IMR-90 (cell line): ENCODE data around the gene SLC22A31.

Source experiments
- CTCF ChIP-seq: conservative IDR thresholded peaks from 2 replicates; pipeline ENCODE4 v1.5.1; 2012; ENCODE audit warnings: mild to moderate bottlenecking, low read depth, low read length, improper control_type of control experiment
- ELK1 ChIP-seq: fragments of 150-350 bp; IDR thresholded peaks from 2 replicates; pipeline ENCODE4 v1.6.1; 2016; ENCODE audit warnings: low read depth, mild to moderate bottlenecking, low read length, moderate library complexity, borderline replicate concordance
- FOS ChIP-seq: fragments of 150-350 bp; IDR thresholded peaks from 2 replicates; pipeline ENCODE4 v1.6.1; 2016; ENCODE audit warnings: low read depth, low read length
- MAFK ChIP-seq: IDR thresholded peaks from 2 replicates; pipeline ENCODE4 v1.6.1; 2012; ENCODE audit warnings: low read depth, low read length, improper control_type of control experiment
- MAZ ChIP-seq: IDR thresholded peaks from 2 replicates; pipeline ENCODE4 v1.6.1; 2012; ENCODE audit warnings: low read depth, mild to moderate bottlenecking, low read length, improper control_type of control experiment, moderate library complexity, borderline replicate concordance
- MXI1 ChIP-seq: IDR thresholded peaks from 2 replicates; pipeline ENCODE4 v1.6.1; 2012; ENCODE audit warnings: low read depth, mild to moderate bottlenecking, low read length, moderate library complexity, borderline replicate concordance
- NFE2L2 ChIP-seq: fragments of 150-350 bp; IDR thresholded peaks from 2 replicates; pipeline ENCODE4 v1.6.1; 2016; ENCODE audit warnings: low read depth, mild to moderate bottlenecking, low read length
- POLR2A ChIP-seq: IDR thresholded peaks from 2 replicates; pipeline ENCODE4 v1.6.1; 2012; ENCODE audit warnings: mild to moderate bottlenecking, low read depth, low read length
- RAD21 ChIP-seq: IDR thresholded peaks from 2 replicates; pipeline ENCODE4 v1.6.1; 2012; ENCODE audit warnings: low read length, improper control_type of control experiment
- RFX5 ChIP-seq: IDR thresholded peaks from 2 replicates; pipeline ENCODE4 v1.8.0; 2012; ENCODE audit warnings: low read depth, mild to moderate bottlenecking, low read length, moderate library complexity
- SMC3 ChIP-seq: fragments of 150-350 bp; IDR thresholded peaks from 2 replicates; pipeline ENCODE4 v1.6.1; 2016; ENCODE audit warnings: low read depth, mild to moderate bottlenecking, antibody characterized with exemption, low read length, moderate library complexity

GRCh38 chr16:89224665-89225064, 24.3 kb upstream of the SLC22A31 start:
- TF ChIP-seq RAD21 (no peak), SMC3 (no peak), RFX5 (no peak), POLR2A (no peak), MXI1 (no peak), CTCF (no peak), MAZ (no peak), MAFK (no peak), FOS (no peak), NFE2L2 (no peak), ELK1 (no peak)
